GM19395 (cell line): ENCODE results near the gene PCDHB7.
"Not testable (repeated sequence)": the region's sequence is repeated elsewhere in the genome, so short reads cannot be mapped to it uniquely, and the experiment has no call there.

Source experiments
- ATAC-seq: cut with Tn5 transposase; IDR thresholded peaks from one replicate; pipeline ENCODE4 v1.9.1; 2021; ENCODE audit warnings: mild to moderate bottlenecking, moderate library complexity; ENCODE audit not compliant: unreplicated experiment

PCDHB7 gene

GRCh38 chr5:141179876-141180275, 7.4 kb downstream of the PCDHB7 start:
- ATAC-seq: not testable (repeated sequence)

DNA sequence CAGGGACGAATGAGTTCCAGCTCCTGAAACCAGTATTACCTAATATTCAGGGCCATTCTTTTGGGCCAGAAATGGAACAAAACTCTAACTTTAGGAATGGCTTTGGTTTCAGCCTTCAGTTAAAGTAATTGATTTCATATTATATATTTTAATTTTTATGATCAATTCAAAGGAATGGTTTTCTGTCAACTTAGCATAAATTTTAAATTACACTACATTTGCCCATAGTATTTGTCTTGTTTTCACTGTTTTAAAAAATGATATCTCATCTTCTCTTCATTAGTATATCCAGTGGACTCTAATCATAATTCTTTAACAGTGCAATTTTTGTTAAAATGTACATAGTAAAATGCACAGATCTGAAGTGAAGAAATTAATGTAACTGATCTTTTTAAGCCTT, 7.9 kb downstream of the PCDHB7 start:
- ATAC-seq: no peak

DNA sequence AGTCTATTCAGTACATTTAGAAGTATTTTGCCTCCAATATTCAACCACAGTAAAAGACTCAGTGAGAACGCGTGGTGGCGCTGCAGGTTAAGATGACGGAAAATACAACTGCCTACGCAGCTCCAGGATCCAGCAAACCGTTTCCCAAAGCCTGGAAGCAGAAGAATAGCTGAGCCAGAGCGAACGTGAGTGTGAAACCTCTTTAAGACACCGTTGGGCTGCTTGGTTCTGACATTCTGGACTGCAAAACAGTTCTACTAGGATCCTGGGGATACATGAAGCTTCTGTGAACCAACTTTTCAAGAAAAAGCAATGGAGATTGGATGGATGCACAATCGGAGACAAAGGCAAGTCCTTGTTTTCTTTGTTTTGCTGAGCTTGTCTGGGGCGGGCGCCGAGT, 9.8 kb downstream of the PCDHB7 start, which contains the start of gene PCDHB16:
TSS of gene PCDHB16 (plus strand) at position 140 of the 400 bp plus-strand sequence. CDS start at position 313, 173 bp downstream.
- no peak for ATAC-seq

GRCh38 chr5:141184117-141184855, 11.8 kb downstream of the PCDHB7 start:
- not testable (repeated sequence) for ATAC-seq

DNA sequence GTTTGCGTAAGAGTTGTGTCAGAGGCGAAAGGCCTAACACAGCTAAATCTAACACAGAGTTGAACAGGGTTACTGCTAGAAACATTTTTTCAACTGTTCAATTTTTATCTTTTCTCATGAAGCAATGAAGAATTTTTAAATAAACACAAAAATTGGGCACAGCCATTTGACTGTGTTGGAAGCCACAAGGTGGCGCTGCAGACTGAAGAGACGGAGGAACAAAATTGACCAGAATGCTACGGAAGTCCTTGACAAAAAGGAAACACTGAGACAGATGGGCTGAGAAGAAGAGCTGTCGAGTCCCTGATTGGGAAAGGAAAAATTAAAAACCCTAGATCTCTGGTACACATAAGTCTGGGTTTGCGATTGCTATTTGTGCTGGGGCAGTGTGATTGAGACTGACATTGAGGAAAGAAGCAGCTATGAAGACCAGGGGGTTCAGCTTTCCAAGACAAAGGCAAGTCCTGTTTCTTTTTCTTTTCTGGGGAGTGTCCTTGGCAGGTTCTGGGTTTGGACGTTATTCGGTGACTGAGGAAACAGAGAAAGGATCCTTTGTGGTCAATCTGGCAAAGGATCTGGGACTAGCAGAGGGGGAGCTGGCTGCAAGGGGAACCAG, 14.6 kb downstream of the PCDHB7 start, which contains the start of gene PCDHB9:
TSS of gene PCDHB9 (plus strand) at position 265 of the 616 bp plus-strand sequence. CDS start at position 423, 158 bp downstream.
- ATAC-seq: no peak

DNA sequence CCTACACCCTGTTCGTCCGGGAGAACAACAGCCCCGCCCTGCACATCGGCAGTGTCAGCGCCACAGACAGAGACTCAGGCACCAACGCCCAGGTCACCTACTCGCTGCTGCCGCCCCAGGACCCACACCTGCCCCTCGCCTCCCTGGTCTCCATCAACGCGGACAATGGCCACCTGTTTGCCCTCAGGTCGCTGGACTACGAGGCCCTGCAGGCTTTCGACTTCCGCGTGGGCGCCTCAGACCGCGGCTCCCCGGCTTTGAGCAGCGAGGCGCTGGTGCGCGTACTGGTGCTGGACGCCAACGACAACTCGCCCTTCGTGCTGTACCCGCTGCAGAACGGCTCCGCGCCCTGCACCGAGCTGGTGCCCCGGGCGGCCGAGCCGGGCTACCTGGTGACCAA, 16.2 kb downstream of the PCDHB7 start:
- ATAC-seq: not testable (repeated sequence)

DNA sequence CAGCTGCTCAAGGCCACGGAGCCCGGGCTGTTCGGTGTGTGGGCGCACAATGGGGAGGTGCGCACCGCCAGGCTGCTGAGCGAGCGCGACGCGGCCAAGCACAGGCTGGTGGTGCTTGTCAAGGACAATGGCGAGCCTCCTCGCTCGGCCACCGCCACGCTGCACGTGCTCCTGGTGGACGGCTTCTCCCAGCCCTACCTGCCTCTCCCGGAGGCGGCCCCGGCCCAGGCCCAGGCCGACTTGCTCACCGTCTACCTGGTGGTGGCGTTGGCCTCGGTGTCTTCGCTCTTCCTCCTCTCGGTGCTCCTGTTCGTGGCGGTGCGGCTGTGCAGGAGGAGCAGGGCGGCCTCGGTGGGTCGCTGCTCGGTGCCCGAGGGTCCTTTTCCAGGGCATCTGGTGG, 16.7 kb downstream of the PCDHB7 start:
- ATAC-seq: not testable (repeated sequence)

- no peak for ATAC-seq
Measured at GRCh38 chr5:141192110-141192725, 19.8 kb downstream of the PCDHB7 start, which contains the start of gene PCDHB10. Gene PCDHB10, plus strand, starts transcription at chr5:141192353. Its CDS starts 200 bp downstream, at chr5:141192553.

GRCh38 chr5:141194332-141194731, 21.9 kb downstream of the PCDHB7 start:
- not testable (repeated sequence) for ATAC-seq

GRCh38 chr5:141196363-141196762, 23.9 kb downstream of the PCDHB7 start:
- ATAC-seq: no peak

DNA sequence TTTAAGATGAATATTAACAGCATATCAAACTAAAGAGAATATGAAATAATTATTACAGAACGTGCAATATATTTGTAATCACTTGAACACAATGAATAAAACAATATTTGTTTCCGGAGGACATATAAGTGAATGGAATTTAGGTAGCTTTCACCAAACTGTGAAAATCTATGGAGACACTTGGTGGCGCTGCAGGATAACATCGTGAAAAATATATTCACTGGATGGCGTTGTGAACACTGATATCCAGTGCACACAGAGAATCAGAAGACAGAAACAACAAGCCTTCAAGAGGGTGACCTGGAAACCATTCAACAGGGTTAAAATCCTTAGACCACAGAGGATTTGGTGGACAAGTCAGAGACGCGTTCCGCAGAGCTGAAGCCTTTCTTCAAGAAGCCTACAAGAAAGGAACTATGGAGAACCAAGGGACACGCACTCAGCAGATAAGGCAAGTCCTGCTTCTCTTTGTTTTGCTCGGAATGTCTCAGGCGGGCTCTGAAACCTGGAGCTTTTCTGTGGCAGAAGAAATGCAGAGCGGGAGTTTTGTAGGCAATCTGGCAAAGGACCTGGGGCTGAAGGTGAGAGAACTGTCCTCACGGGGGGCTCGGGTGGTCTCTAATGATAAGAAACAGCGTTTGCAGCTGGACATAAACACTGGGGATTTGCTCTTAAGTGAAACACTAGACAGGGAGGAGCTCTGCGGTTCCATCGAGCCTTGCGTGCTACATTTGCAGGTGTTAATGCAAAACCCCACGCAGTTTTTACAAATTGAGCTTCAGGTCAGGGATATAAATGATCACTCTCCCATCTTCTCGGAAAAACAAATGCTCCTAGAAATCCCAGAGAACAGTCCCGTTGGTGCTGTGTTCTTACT, 27.2 kb downstream of the PCDHB7 start, which contains the start of gene PCDHB11:
TSS of gene PCDHB11 (plus strand) at position 269 of the 877 bp plus-strand sequence. CDS start at position 417, 148 bp downstream.
- no peak for ATAC-seq

GRCh38 chr5:141201126-141201525, 28.7 kb downstream of the PCDHB7 start:
- not testable (repeated sequence) for ATAC-seq

- ATAC-seq: not testable (repeated sequence)
Measured at GRCh38 chr5:141201646-141202045, 29.2 kb downstream of the PCDHB7 start.

DNA sequence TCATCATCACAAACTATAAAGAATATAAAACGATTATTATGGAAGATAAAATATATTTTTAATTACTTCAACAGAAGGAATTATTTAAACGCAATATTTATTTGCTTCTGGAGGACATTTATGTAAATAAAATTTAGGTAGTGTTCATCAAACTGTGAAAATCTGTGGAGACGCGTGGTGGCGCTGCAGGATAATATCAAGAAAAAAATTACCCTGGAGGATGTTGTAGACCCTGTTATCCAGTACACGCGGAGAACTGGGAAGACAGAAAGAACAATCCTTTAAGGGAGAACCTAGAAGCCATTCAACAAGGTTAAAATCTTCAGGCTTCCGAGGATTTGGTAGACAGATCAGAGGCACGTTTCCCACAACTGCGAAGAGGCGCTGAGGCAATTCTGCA, 36.0 kb downstream of the PCDHB7 start, which contains the start of gene PCDHB12:
TSS of gene PCDHB12 (plus strand) at position 242 of the 400 bp plus-strand sequence. CDS start 189 bp downstream, outside the sequence.
- no peak for ATAC-seq

DNA sequence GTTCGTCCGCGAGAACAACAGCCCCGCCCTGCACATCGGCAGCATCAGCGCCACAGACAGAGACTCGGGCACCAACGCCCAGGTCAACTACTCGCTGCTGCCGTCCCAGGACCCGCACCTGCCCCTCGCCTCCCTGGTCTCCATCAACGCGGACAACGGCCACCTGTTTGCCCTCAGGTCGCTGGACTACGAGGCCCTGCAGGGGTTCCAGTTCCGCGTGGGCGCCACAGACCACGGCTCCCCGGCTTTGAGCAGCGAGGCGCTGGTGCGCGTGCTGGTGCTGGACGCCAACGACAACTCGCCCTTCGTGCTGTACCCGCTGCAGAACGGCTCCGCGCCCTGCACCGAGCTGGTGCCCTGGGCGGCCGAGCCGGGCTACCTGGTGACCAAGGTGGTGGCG, 37.8 kb downstream of the PCDHB7 start:
- not testable (repeated sequence) for ATAC-seq

DNA sequence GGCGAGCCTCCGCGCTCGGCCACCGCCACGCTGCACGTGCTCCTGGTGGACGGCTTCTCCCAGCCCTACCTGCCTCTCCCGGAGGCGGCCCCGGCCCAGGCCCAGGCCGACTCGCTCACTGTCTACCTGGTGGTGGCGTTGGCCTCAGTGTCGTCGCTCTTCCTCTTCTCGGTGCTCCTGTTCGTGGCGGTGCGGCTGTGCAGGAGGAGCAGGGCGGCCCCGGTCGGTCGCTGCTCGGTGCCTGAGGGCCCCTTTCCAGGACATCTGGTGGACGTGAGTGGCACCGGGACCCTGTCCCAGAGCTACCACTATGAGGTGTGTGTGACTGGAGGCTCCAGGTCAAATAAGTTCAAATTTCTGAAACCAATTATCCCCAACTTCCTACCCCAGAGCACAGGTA, 38.4 kb downstream of the PCDHB7 start:
- not testable (repeated sequence) for ATAC-seq

GRCh38 chr5:141213656-141214339, 41.4 kb downstream of the PCDHB7 start, which contains the start of gene PCDHB13:
Gene PCDHB13, plus strand, starts transcription at chr5:141213919. Its CDS starts 205 bp downstream, at chr5:141214124.
- not testable (repeated sequence) for ATAC-seq

GRCh38 chr5:141214583-141214982, 42.1 kb downstream of the PCDHB7 start:
- not testable (repeated sequence) for ATAC-seq

GRCh38 chr5:141215504-141215903, 43.1 kb downstream of the PCDHB7 start:
- ATAC-seq: not testable (repeated sequence)
